Measurements from ENCODE around the gene WASF2.
A peak's percentile ranks its signal among the peaks of the same experiment; 100 is the strongest.

WASF2 gene

GRCh38 chr1:27526569-27527222 lies 36.7 kb upstream of the WASF2 start:
- H3K4me3 Mint-ChIP-seq, result peak overlapping the region; percentile 49
- H3K36me3 Mint-ChIP-seq, result no peaks in the 10 kb centered on the region
- no peaks in the 10 kb centered on the region for H3K9me3 Mint-ChIP-seq
- peaks cover 50% of the 10 kb centered on the region for H3K4me1 Mint-ChIP-seq
- ATAC-seq (ENCODE audit: low read depth) (no peak), DNase-seq (ENCODE audit: low spot score in 2 of 2) (peak; percentile 17 to 60)
- peak overlapping the region; percentile 96 for H3K27ac Mint-ChIP-seq
- H3K27me3 Mint-ChIP-seq, result no peaks in the 10 kb centered on the region

- peak overlapping the region; percentile 33 for H3K4me3 Mint-ChIP-seq
- peaks cover 51% of the 10 kb centered on the region for H3K4me1 Mint-ChIP-seq
- ATAC-seq (ENCODE audit: low read depth), result peak; percentile 59
- no peaks in the 10 kb centered on the region for H3K27me3 Mint-ChIP-seq
- H3K27ac Mint-ChIP-seq, result peak overlapping the region; percentile 96
- no peaks in the 10 kb centered on the region for H3K36me3 Mint-ChIP-seq
- H3K9me3 Mint-ChIP-seq, result no peaks in the 10 kb centered on the region
- peak; percentile 56 for DNase-seq (ENCODE audit: low spot score in 2 of 2)
Measured at GRCh38 chr1:27525296-27526272, 35.6 kb upstream of the WASF2 start.

- Mint-ChIP-seq H3K4me3 (no peak overlapping the region), H3K9me3 (no peaks in the 10 kb centered on the region), H3K4me1 (peaks cover 40% of the 10 kb centered on the region), H3K27me3 (no peaks in the 10 kb centered on the region), H3K36me3 (no peaks in the 10 kb centered on the region), H3K27ac (no peak overlapping the region)
- DNase-seq (ENCODE audit: low spot score in 2 of 2) (no peak), ATAC-seq (ENCODE audit: low read depth) (no peak)
Measured at GRCh38 chr1:27523337-27524020, 33.5 kb upstream of the WASF2 start.

- H3K27me3 Mint-ChIP-seq, result no peaks in the 10 kb centered on the region
- H3K36me3 Mint-ChIP-seq, result no peaks in the 10 kb centered on the region
- no peaks in the 10 kb centered on the region for H3K9me3 Mint-ChIP-seq
- no peak overlapping the region for H3K4me3 Mint-ChIP-seq
- no peak overlapping the region for H3K27ac Mint-ChIP-seq
- H3K4me1 Mint-ChIP-seq, result peaks cover 41% of the 10 kb centered on the region
- DNase-seq (ENCODE audit: low spot score in 2 of 2), result no peak
- no peak for ATAC-seq (ENCODE audit: low read depth)
Measured at GRCh38 chr1:27522432-27523336, 32.7 kb upstream of the WASF2 start.

GRCh38 chr1:27521861-27522431 lies 32.0 kb upstream of the WASF2 start:
- Mint-ChIP-seq H3K36me3 (no peaks in the 10 kb centered on the region), H3K9me3 (no peaks in the 10 kb centered on the region), H3K4me1 (peaks cover 37% of the 10 kb centered on the region), H3K4me3 (no peak overlapping the region), H3K27ac (no peak overlapping the region), H3K27me3 (no peaks in the 10 kb centered on the region)
- no peak for ATAC-seq (ENCODE audit: low read depth)
- DNase-seq (ENCODE audit: low spot score in 2 of 2), result no peak

- DNase-seq (ENCODE audit: low spot score in 2 of 2) (peak in 1 of 2 donors; percentile 24), ATAC-seq (ENCODE audit: low read depth) (no peak)
- Mint-ChIP-seq H3K4me1 (peaks cover 32% of the 10 kb centered on the region), H3K4me3 (no peak overlapping the region), H3K9me3 (no peaks in the 10 kb centered on the region), H3K27ac (no peak overlapping the region), H3K36me3 (no peaks in the 10 kb centered on the region), H3K27me3 (no peaks in the 10 kb centered on the region)
Measured at GRCh38 chr1:27521336-27521831, 31.4 kb upstream of the WASF2 start.

GRCh38 chr1:27520651-27521050 lies 30.7 kb upstream of the WASF2 start:
- no peaks in the 10 kb centered on the region for H3K9me3 Mint-ChIP-seq
- no peaks in the 10 kb centered on the region for H3K36me3 Mint-ChIP-seq
- H3K27me3 Mint-ChIP-seq, result no peaks in the 10 kb centered on the region
- ATAC-seq (ENCODE audit: low read depth) (no peak), DNase-seq (ENCODE audit: low spot score in 2 of 2) (no peak)
- H3K27ac Mint-ChIP-seq, result no peak overlapping the region
- no peak overlapping the region for H3K4me3 Mint-ChIP-seq
- peaks cover 24% of the 10 kb centered on the region for H3K4me1 Mint-ChIP-seq

GRCh38 chr1:27519331-27520258 lies 29.6 kb upstream of the WASF2 start:
- Mint-ChIP-seq H3K27me3 (no peaks in the 10 kb centered on the region), H3K27ac (no peak overlapping the region)
- ATAC-seq (ENCODE audit: low read depth), result no peak

GRCh38 chr1:27518808-27519207 lies 28.8 kb upstream of the WASF2 start:
- no peaks in the 10 kb centered on the region for H3K9me3 Mint-ChIP-seq
- no peak for ATAC-seq (ENCODE audit: low read depth)
- H3K4me3 Mint-ChIP-seq, result no peak overlapping the region
- H3K27me3 Mint-ChIP-seq, result no peaks in the 10 kb centered on the region
- no peak overlapping the region for H3K27ac Mint-ChIP-seq
- no peak for DNase-seq (ENCODE audit: low spot score in 2 of 2)
- H3K4me1 Mint-ChIP-seq, result peaks cover 12% of the 10 kb centered on the region
- H3K36me3 Mint-ChIP-seq, result no peaks in the 10 kb centered on the region

More at GRCh38 chr1:27519331-27520258, 29.6 kb upstream of the WASF2 start:
- H3K36me3 Mint-ChIP-seq, result no peaks in the 10 kb centered on the region
- H3K4me1 Mint-ChIP-seq, result peaks cover 19% of the 10 kb centered on the region
- no peaks in the 10 kb centered on the region for H3K9me3 Mint-ChIP-seq
- no peak for DNase-seq (ENCODE audit: low spot score in 2 of 2)
- no peak overlapping the region for H3K4me3 Mint-ChIP-seq

GRCh38 chr1:27517907-27518718 lies 28.1 kb upstream of the WASF2 start:
- H3K4me3 Mint-ChIP-seq, result no peak overlapping the region
- no peak for DNase-seq (ENCODE audit: low spot score in 2 of 2)
- H3K4me1 Mint-ChIP-seq, result peaks cover 9% of the 10 kb centered on the region
- H3K27ac Mint-ChIP-seq, result no peak overlapping the region
- no peak for ATAC-seq (ENCODE audit: low read depth)
- H3K36me3 Mint-ChIP-seq, result no peaks in the 10 kb centered on the region
- no peaks in the 10 kb centered on the region for H3K9me3 Mint-ChIP-seq
- H3K27me3 Mint-ChIP-seq, result no peaks in the 10 kb centered on the region

GRCh38 chr1:27517301-27517700 lies 27.3 kb upstream of the WASF2 start:
- Mint-ChIP-seq H3K9me3 (no peaks in the 10 kb centered on the region), H3K36me3 (no peaks in the 10 kb centered on the region), H3K4me1 (peaks cover 9% of the 10 kb centered on the region), H3K27ac (no peak overlapping the region), H3K4me3 (no peak overlapping the region), H3K27me3 (no peaks in the 10 kb centered on the region)
- no peak for DNase-seq (ENCODE audit: low spot score in 2 of 2)
- no peak for ATAC-seq (ENCODE audit: low read depth)

Measured in memory B cell (primary cell).